ENCODE measurements around the gene TMBIM1. TPM values are rescaled to one million over a fixed set of nuclear protein-coding genes. Genes with fewer than 3 reads are reported as not detected.

Gene TMBIM1
- total and polyA plus RNA-seq, 12 donors: 30.9 to 151 (median 110) TPM

DNA sequence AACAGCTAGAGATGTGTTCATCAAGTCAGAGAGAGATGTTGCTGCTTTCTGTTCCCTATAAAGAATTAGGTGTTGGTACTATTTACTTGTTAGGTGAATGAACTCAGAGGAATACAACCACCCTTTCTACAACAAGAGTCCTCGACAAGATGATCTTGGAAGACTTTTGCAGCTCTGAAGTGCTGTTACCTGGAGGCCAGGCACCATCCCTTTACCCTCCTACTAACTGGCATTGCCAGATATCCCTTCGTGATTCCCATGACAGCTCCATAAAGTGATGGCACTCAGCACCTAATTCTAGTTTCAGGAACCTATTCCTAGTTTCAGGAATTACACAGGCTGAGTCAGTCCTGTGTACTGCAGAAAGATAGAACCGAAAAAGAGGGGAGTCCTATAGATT lies 65.4 kb downstream of the TMBIM1 start:
- Histone ChIP-seq H3K4me3 (no peak overlapping the region), H3K9me3 (no peaks in the 10 kb centered on the region), H3K4me1 (peaks cover 0 to 95% (median 55%) of the 10 kb centered on the region in 9 donors), H3K27ac (no peak overlapping the region), H3K27me3 (no peaks in the 10 kb centered on the region), H3K36me3 (peaks cover 0 to 95% (median 47%) of the 10 kb centered on the region in 9 donors)
- TF ChIP-seq CTCF (IDR thresholded peaks at IDR 0.05): no peak
- 74 to 83% methylated on average over 3 of the region's 3 CpGs for WGBS, 2 donors
- intact Hi-C loops (cut with DNase I): no loop called here
- ATAC-seq: no peak
- no peak for DNase-seq

Small RNA genes within 50 kb of the gene (microRNA-seq; reads per million reads assigned to microRNA genes)
- gene MIR6513 (3.0 to 8.2 reads per million in 2 donors), gene MIR6810 (0 reads per million in 2 donors)

Other genes starting within 250 kb of the TMBIM1 start
- under 1 TPM in 1 of 10 donors, not detected in 9; 0.21 TPM for gene RUFY4, start 223.2 kb downstream of the TMBIM1 start, total RNA-seq
- gene RUFY4, start 223.2 kb downstream of the TMBIM1 start, polyA plus RNA-seq: not detected
- 1 to 10 TPM in 1 of 10 donors, under 1 TPM in 9; 0.39 to 2.7 (median 0.72) TPM for gene CXCR2, start 166.5 kb downstream of the TMBIM1 start, total RNA-seq
- under 1 TPM; 0.07 to 0.22 TPM for gene CXCR2, start 166.5 kb downstream of the TMBIM1 start, polyA plus RNA-seq
- 1 to 10 TPM in 2 of 10 donors, under 1 TPM in 8; 0.15 to 2.6 (median 0.47) TPM for gene CXCR1, start 125.5 kb downstream of the TMBIM1 start, total RNA-seq
- under 1 TPM in 1 of 2 donors, not detected in 1; 0.10 TPM for gene CXCR1, start 125.5 kb downstream of the TMBIM1 start, polyA plus RNA-seq
- gene ARPC2, start 75.3 kb downstream of the TMBIM1 start, total RNA-seq: 100 to 1,000 TPM; 120 to 213 (median 134) TPM
- 100 to 1,000 TPM in 1 of 2 donors, 10 to 100 TPM in 1; 58.5 to 176 TPM for gene ARPC2, start 75.3 kb downstream of the TMBIM1 start, polyA plus RNA-seq
- 1 to 10 TPM in 7 of 10 donors, under 1 TPM in 3; 0.36 to 3.7 (median 1.3) TPM for gene GPBAR1, start 31.5 kb downstream of the TMBIM1 start, total RNA-seq
- gene GPBAR1, start 31.5 kb downstream of the TMBIM1 start, polyA plus RNA-seq: 1 to 10 TPM; 1.8 to 2.3 TPM
- 10 to 100 TPM; 45.9 to 65.1 (median 57.5) TPM for gene AAMP, start 22.4 kb downstream of the TMBIM1 start, total RNA-seq
- 100 to 1,000 TPM in 1 of 2 donors, 10 to 100 TPM in 1; 33.4 to 116 TPM for gene AAMP, start 22.4 kb downstream of the TMBIM1 start, polyA plus RNA-seq
- gene PNKD, start 22.0 kb downstream of the TMBIM1 start, total RNA-seq: 10 to 100 TPM; 56.9 to 91.1 (median 74.2) TPM
- 100 to 1,000 TPM in 1 of 2 donors, 10 to 100 TPM in 1; 76.7 to 138 TPM for gene PNKD, start 22.0 kb downstream of the TMBIM1 start, polyA plus RNA-seq
- not detected for gene CATIP, start 64.4 kb upstream of the TMBIM1 start, total RNA-seq
- gene CATIP, start 64.4 kb upstream of the TMBIM1 start, polyA plus RNA-seq: under 1 TPM in 1 of 2 donors, not detected in 1; 0.04 TPM
- 1 to 10 TPM in 9 of 10 donors, under 1 TPM in 1; 0.64 to 9.1 (median 4.0) TPM for gene SLC11A1, start 89.8 kb upstream of the TMBIM1 start, total RNA-seq
- 1 to 10 TPM; 4.5 to 8.0 TPM for gene SLC11A1, start 89.8 kb upstream of the TMBIM1 start, polyA plus RNA-seq
- 100 to 1,000 TPM in 2 of 10 donors, 10 to 100 TPM in 8; 77.9 to 118 (median 89.5) TPM for gene CTDSP1, start 107.4 kb upstream of the TMBIM1 start, total RNA-seq
- gene CTDSP1, start 107.4 kb upstream of the TMBIM1 start, polyA plus RNA-seq: 10 to 100 TPM; 84.2 to 95.0 TPM
- not detected for gene VIL1, start 126.6 kb upstream of the TMBIM1 start, total RNA-seq
- gene VIL1, start 126.6 kb upstream of the TMBIM1 start, polyA plus RNA-seq: under 1 TPM in 1 of 2 donors, not detected in 1; 0.06 TPM